PC-3 (cell line): ENCODE results near the gene HMCES.

ENCODE experiments used
- CTCF ChIP-seq: fragments of 300-600 bp; sonication (generic); conservative IDR thresholded peaks from 2 replicates; pipeline ENCODE4 v1.5.1; 2017; ENCODE audit warnings: antibody characterized with exemption, low read depth, mild to moderate bottlenecking, low read length
- EZH2phosphoT487 ChIP-seq: fragments of 300-600 bp; sonication (generic); IDR thresholded peaks from 2 replicates; pipeline ENCODE4 v1.6.1; 2018; ENCODE audit warnings: mild to moderate bottlenecking, antibody characterized with exemption, low read length, borderline replicate concordance

- TF ChIP-seq CTCF (no peak), EZH2phosphoT487 (no peak)
Observed at GRCh38 chr3:129291236-129291886, 12.7 kb downstream of the HMCES start.
